GM18505 (cell line): ENCODE results near the gene TSPOAP1.

ENCODE experiments used
- ATAC-seq: cut with Tn5 transposase; IDR thresholded peaks from one replicate; pipeline ENCODE4 v1.9.1; 2021; ENCODE audit not compliant: unreplicated experiment
- POLR2A ChIP-seq: IDR thresholded peaks from 4 replicates; pipeline ENCODE4 v1.6.1; 2011; ENCODE audit warnings: borderline replicate concordance; ENCODE audit not compliant: insufficient read depth, insufficient read length; ENCODE audit errors: extremely low read depth

TSPOAP1 gene

DNA sequence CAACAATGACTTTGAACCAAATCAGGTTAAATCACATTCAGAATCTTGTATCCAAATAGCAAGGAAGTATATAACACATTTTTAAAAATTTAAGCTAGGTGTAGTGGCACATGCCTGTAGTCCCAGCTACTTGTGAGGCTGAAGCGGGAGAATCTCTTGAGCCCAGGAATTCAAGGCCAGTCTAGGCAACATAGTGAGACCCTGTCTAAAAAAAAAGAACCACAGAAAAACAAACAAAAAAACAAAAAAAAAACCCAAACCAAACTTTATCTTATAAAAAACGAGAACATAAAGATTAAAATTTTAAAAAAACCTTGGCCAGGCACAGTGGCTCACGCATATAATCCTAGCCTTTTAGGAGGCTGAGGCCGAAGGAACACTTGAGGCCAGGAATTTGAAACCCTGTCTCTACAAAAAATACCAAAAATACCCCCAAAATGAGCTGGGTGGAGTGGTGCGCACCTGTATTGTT, 11.8 kb upstream of the TSPOAP1 start:
- TF ChIP-seq POLR2A = no peak
- ATAC-seq = no peak

DNA sequence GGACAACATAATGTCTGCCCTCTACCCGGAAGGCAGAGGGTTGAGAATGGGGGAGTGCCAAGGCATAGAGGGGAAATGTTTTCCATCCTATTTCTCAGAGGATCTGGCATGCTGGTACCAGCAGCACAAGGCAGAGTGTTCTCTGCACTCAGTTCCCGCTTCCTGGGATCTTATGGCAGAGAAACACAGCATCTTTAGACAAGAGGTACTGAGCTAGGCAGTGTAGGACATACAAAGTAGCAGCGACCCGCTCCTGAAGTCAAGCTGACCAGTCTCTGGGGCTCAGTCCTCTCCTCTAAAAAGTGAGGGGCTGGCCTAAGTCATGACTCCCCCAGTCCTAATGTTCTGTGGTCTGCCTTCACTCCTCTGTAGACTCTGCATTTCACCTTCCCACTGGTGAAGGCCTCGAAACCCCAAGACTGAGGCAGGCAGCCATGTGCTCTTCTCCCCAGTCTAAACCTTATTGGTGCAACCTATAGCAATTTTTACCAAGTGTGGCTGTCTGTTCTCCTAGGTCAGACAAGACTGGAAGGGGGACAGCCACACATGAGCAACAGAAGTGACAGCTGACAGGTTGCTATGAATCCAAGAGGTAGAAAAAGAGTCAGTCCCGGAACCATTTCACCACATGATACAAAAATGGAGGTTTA, 11.3 kb upstream of the TSPOAP1 start:
- TF ChIP-seq POLR2A = no peak
- ATAC-seq = no peak

GRCh38 chr17:58338841-58339754, 10.5 kb upstream of the TSPOAP1 start:
- ATAC-seq = no peak
- TF ChIP-seq POLR2A = no peak

DNA sequence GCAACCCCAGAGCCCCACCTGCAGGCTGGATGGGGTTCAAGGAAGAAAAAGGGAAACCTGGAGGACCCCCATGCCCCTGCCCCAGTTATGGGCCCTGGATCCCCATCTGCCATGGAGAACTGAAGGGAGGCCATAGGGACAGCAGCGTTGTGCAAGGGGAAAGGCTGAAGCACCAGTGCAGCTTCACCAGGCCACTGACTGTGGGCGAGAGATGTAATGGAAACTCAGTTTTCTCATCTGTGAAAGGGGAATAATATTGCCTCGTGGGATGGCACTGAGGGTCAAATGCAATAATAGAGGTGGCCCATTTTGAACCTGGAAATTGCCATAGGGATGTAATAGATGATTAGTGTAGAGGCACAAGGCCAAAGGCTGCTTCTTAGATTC, 9.9 kb upstream of the TSPOAP1 start:
- TF ChIP-seq POLR2A = no peak
- no peak for ATAC-seq

- peak; percentile 54 for ATAC-seq
- no peak for TF ChIP-seq POLR2A
Measured at GRCh38 chr17:58337600-58338453, 9.2 kb upstream of the TSPOAP1 start.

- no peak for ATAC-seq
Measured at GRCh38 chr17:58337210-58337599, 8.6 kb upstream of the TSPOAP1 start.

DNA sequence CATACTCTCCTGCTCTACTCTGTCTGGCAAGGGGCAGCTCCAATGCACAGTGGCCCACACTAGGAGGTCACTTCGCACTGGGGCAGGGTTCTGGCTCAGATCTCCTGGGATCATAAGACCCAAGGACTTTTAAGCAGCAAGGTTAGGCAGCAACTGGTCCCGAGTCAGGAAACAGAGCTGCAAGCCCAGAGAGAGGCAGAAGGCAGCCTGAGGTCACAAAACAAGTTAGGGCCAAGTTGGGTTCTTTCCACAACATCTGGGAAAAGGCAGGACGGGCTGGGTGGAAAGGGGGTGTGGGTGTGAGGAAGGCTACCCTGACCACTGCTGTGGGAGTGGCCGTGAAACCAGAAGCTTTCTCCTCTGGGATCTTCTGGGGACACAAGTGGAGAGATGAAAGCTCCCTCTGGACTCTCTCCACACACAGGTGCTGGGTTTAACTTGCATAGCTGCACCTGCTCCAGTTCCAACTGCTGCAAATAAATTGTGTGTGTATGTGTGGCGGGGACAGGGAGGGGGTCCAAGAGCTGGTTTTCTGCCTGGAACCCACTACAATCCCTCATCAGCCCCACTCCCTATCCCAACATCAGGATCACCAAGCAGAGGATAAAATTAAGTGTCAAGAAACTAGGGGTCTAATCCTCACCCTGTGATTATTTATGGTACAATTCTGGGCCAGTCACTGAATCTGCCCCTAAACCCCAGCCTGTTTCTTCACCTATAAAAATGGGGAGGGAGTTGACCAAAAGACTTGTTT, 8.0 kb upstream of the TSPOAP1 start:
- no peak for ATAC-seq
- TF ChIP-seq POLR2A = no peak

More at GRCh38 chr17:58337210-58337599, 8.6 kb upstream of the TSPOAP1 start:
- no peak for TF ChIP-seq POLR2A

- ATAC-seq = no peak
- no peak for TF ChIP-seq POLR2A
Measured at GRCh38 chr17:58335779-58336455, 7.3 kb upstream of the TSPOAP1 start.

GRCh38 chr17:58335061-58335731, 6.6 kb upstream of the TSPOAP1 start:
- no peak for TF ChIP-seq POLR2A
- no peak for ATAC-seq

GRCh38 chr17:58334661-58335060, 6.1 kb upstream of the TSPOAP1 start:
- TF ChIP-seq POLR2A = no peak
- no peak for ATAC-seq

GRCh38 chr17:58334256-58334655, 5.7 kb upstream of the TSPOAP1 start:
- no peak for ATAC-seq
- no peak for TF ChIP-seq POLR2A
